Upper lobe of left lung (tissue), 6 donors: ENCODE measurements around the gene KANSL1. TPM values are rescaled to one million over a fixed set of nuclear protein-coding genes. Genes with fewer than 3 reads are reported as not detected.

ENCODE experiments used
- ATAC-seq, 2 donors: fragments of 200-7000 bp; cut with Tn5 transposase; one replicate each; pipeline ENCODE4 v1.9.1; 2022; ENCODE audit warnings: mild to moderate bottlenecking in 2 of 2, moderate library complexity in 2 of 2; ENCODE audit not compliant: low FRiP score in 2 of 2
- DNase-seq, 2 donors: peaks; one replicate each; pipeline ENCODE4 v3.0.0-alpha.2; 2019 to 2020
- H3K27ac ChIP-seq, 4 donors: fragments of 200-600 bp; sonication (generic); one replicate each; pipeline ENCODE4 v1.5.1; 2016 to 2019
- H3K27me3 ChIP-seq, 4 donors: fragments of 200-600 bp; sonication (generic); one replicate each; pipeline ENCODE4 v1.5.1; 2017 to 2019
- H3K36me3 ChIP-seq, 4 donors: fragments of 200-600 bp; sonication (generic); one replicate each; pipeline ENCODE4 v1.5.1; 2016 to 2019
- H3K4me1 ChIP-seq, 4 donors: fragments of 200-600 bp; sonication (generic); one replicate each; pipeline ENCODE4 v1.5.1; 2018 to 2019
- H3K4me3 ChIP-seq, 4 donors: fragments of 200-600 bp; sonication (generic); one replicate each; pipeline ENCODE4 v1.5.1; 2017 to 2019; ENCODE audit warnings: mild to moderate bottlenecking in 2 of 4, moderate library complexity in 1 of 4
- H3K9me3 ChIP-seq, 4 donors: fragments of 200-600 bp; sonication (generic); one replicate each; pipeline ENCODE4 v1.5.1; 2018 to 2019
- EP300 ChIP-seq, 4 donors: sonication (generic); formaldehyde crosslinking; IDR thresholded peaks; one replicate each; pipeline ENCODE4 v1.5.1; 2017; ENCODE audit warnings: antibody characterized with exemption in 4 of 4, control low read depth in 2 of 4
- POLR2A ChIP-seq, 4 donors: fragments of 450-650 bp; IDR thresholded peaks; one replicate each; pipeline ENCODE4 v1.5.1; 2016 to 2017; ENCODE audit warnings: antibody characterized with exemption in 4 of 4, mild to moderate bottlenecking in 2 of 4
- POLR2AphosphoS5 ChIP-seq, 2 donors: sonication (generic); formaldehyde crosslinking; IDR thresholded peaks; one replicate each; pipeline ENCODE4 v1.5.1; 2017; ENCODE audit warnings: antibody characterized with exemption in 2 of 2
- WGBS, 2 donors: methylation state at CpG; one replicate each; pipeline ENCODE4 v1.1.5; 2017 to 2018; 5-methylcytosine and 5-hydroxymethylcytosine counted together
- total RNA-seq, 6 donors: library from RNA; depleted of rRNA in 4 of 6; stranded (reverse); fragments of >200 nt in 4 of 6; gene quantifications; one replicate each; pipeline versions ENCODE4 v1.1.0 to v1.2.1, GENCODE V29; 2016 to 2021
- TF ChIP-seq, protein P1 (sequence below), 6 experiments: fragments of 450-650 bp in 4 of 6; fragments of 200-600 bp in 2 of 6; sonication (generic) in 2 of 6; IDR thresholded peaks; one replicate each; pipeline ENCODE4 v1.5.1; 2016 to 2019; ENCODE audit warnings: antibody characterized with exemption in 6 of 6
- donor health status: DM: no; HTN: no; CAD: no; lungs with moderate emphysema.
- donor health status: DM: no; HTN: yes; CAD: no; lungs with severe emphysema.

KANSL1 gene
- total RNA-seq, 6 donors from 2014 or later, result 60.5 to 294 (median 108) TPM

DNA sequence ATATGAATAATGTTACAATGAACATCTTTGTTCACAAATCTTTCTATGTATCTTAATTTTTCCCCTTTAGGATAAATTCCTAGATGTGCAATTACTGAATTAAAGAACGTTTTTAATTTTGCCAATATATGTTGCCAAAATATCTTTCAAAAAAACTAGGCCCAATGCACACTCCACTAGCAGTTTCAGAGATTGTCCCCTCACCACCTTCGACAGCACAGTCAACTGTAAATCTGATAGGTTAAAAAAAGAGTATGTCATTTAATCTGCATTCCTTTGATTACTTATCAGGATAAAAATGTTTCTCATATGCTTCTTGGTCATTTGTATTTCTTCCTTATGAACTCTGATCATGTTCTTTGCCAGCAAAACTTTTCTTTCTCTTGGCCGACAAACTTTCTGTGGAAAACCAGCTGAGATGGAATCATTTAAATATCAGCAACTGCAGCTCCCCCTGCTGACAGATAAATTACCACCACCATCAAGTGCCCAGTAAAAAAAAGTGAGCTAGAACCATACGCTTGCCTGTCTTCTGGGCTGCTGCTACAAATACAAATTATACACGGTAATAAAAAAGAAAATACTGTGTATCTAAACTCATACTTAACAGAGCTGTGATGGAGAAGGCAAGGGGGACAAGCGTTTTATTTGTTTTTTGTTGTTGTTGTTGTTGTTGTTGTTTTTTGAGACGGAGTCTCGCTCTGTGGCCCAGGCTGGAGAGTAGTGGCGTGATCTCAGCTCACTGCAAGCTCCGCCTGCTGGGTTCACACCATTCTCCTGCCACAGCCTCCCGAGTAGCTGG, 19.6 kb upstream of the KANSL1 start:
- TF ChIP-seq POLR2AphosphoS5 (IDR thresholded peaks at IDR 0.05) (no peak), EP300 (IDR thresholded peaks at IDR 0.05) (no peak)
- TF ChIP-seq, protein P1, sequence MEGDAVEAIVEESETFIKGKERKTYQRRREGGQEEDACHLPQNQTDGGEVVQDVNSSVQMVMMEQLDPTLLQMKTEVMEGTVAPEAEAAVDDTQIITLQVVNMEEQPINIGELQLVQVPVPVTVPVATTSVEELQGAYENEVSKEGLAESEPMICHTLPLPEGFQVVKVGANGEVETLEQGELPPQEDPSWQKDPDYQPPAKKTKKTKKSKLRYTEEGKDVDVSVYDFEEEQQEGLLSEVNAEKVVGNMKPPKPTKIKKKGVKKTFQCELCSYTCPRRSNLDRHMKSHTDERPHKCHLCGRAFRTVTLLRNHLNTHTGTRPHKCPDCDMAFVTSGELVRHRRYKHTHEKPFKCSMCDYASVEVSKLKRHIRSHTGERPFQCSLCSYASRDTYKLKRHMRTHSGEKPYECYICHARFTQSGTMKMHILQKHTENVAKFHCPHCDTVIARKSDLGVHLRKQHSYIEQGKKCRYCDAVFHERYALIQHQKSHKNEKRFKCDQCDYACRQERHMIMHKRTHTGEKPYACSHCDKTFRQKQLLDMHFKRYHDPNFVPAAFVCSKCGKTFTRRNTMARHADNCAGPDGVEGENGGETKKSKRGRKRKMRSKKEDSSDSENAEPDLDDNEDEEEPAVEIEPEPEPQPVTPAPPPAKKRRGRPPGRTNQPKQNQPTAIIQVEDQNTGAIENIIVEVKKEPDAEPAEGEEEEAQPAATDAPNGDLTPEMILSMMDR (IDR thresholded peaks at IDR 0.05), result peak; percentile 56 to 86 (median 80)
- peak in 1 of 2 donors; percentile 54 for DNase-seq
- Histone ChIP-seq H3K9me3 (no peaks in the 10 kb centered on the region), H3K4me3 (no peak overlapping the region), H3K36me3 (peaks cover 0 to 9% (median 0%) of the 10 kb centered on the region in 4 donors), H3K27ac (no peak overlapping the region), H3K4me1 (peaks cover 0 to 8% (median 2%) of the 10 kb centered on the region in 4 donors), H3K27me3 (no peaks in the 10 kb centered on the region)
- peak; percentile 69 to 87 for ATAC-seq
- WGBS, 2 donors, result 50 to 56% methylated on average over 11 of the region's 11 CpGs

- Histone ChIP-seq H3K9me3 (no peaks in the 10 kb centered on the region), H3K27ac (no peak overlapping the region), H3K36me3 (no peaks in the 10 kb centered on the region), H3K27me3 (no peaks in the 10 kb centered on the region), H3K4me1 (peaks cover 0 to 8% (median 2%) of the 10 kb centered on the region in 4 donors), H3K4me3 (no peak overlapping the region)
- WGBS, 2 donors, result 87 to 94% methylated on average over 8 of the region's 8 CpGs
- DNase-seq (no peak), ATAC-seq (no peak)
- no peak for TF ChIP-seq POLR2A (IDR thresholded peaks at IDR 0.05)
- TF ChIP-seq, protein P1 (IDR thresholded peaks at IDR 0.05), result no peak
- TF ChIP-seq POLR2AphosphoS5 (IDR thresholded peaks at IDR 0.05), result no peak
- TF ChIP-seq EP300 (IDR thresholded peaks at IDR 0.05), result no peak
Measured at GRCh38 chr17:46208997-46209396, 15.8 kb upstream of the KANSL1 start.

DNA sequence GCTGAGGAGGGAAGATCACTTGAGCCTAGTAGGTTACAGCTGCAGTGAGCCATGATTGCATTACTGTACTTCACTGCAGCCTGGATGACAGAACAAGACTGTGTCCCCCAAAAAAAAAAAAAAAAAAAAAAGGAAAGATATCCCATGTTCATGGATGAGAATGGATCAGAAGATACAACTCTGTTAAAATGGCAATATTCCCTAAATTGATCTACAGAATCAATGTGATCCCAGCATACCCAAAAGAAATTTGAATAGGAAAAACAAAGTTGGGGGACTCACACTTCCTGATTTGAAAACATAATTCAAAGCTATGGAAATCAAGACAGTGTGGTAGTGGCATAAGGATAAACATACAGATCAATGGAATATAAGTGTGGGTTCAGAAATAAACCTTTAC, 12.7 kb upstream of the KANSL1 start:
- Histone ChIP-seq H3K4me1 (no peaks in the 10 kb centered on the region), H3K4me3 (no peak overlapping the region), H3K27ac (no peak overlapping the region), H3K27me3 (no peaks in the 10 kb centered on the region), H3K36me3 (no peaks in the 10 kb centered on the region), H3K9me3 (no peaks in the 10 kb centered on the region)
- no peak for TF ChIP-seq POLR2AphosphoS5 (IDR thresholded peaks at IDR 0.05)
- ATAC-seq (no peak), DNase-seq (no peak)

DNA sequence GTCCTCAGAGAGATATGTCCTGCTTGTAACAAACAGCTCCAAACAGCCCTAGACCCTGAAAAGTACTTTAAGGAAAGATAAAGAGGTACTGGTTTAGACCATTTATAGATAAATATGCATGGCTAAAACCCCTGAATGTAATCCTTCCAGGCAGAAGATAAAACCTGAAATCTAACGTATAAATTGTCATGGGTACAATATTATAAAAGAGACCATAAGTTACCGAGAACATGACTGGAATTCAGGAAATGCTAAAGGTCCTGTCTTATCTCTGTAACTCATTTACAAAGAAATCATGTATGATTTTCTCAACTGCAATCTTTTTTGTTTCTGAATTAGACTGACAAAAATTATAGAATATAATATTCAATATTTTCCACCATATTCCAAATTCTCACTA, 9.2 kb upstream of the KANSL1 start:
- TF ChIP-seq POLR2AphosphoS5 (IDR thresholded peaks at IDR 0.05) (no peak), EP300 (IDR thresholded peaks at IDR 0.05) (no peak), POLR2A (IDR thresholded peaks at IDR 0.05) (no peak)
- TF ChIP-seq, protein P1 (IDR thresholded peaks at IDR 0.05), result no peak
- Histone ChIP-seq H3K27ac (no peak overlapping the region), H3K36me3 (no peaks in the 10 kb centered on the region), H3K4me3 (no peak overlapping the region), H3K9me3 (no peaks in the 10 kb centered on the region), H3K27me3 (no peaks in the 10 kb centered on the region), H3K4me1 (no peaks in the 10 kb centered on the region)
- 65 to 86% methylated on average over 2 of the region's 2 CpGs for WGBS, 2 donors
- ATAC-seq (no peak), DNase-seq (no peak)

DNA sequence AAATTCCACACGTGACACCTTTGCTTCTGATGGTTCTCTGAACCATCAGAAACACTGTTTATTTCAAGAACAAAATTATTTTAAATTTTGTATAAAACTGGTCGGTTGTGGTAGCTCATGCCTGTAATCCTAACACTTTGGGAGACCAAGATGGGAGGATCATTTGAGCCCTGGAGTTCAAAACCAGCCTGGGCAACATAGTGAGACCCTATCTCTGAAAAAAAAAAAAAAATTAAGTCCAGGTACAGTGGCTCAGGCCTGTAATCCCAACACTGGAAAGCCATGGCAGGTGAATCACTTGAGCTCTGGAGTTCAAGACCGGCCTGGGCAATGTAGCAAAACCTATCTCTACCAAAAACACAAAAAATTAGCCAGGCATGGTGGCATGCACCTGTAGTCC, 8.3 kb upstream of the KANSL1 start:
- H3K36me3 ChIP-seq, result peaks cover 0 to 4% (median 0%) of the 10 kb centered on the region in 4 donors
- no peaks in the 10 kb centered on the region for H3K9me3 ChIP-seq
- H3K27ac ChIP-seq, result no peak overlapping the region
- H3K4me3 ChIP-seq, result no peak overlapping the region
- no peak for DNase-seq
- H3K4me1 ChIP-seq, result no peaks in the 10 kb centered on the region
- H3K27me3 ChIP-seq, result no peaks in the 10 kb centered on the region
- WGBS, 2 donors, result 87 to 100% methylated on average over 3 of the region's 3 CpGs
- no peak for TF ChIP-seq EP300 (IDR thresholded peaks at IDR 0.05)
- TF ChIP-seq, protein P1 (IDR thresholded peaks at IDR 0.05), result no peak
- TF ChIP-seq POLR2A (IDR thresholded peaks at IDR 0.05), result no peak
- no peak for TF ChIP-seq POLR2AphosphoS5 (IDR thresholded peaks at IDR 0.05)
- no peak for ATAC-seq
